Caco-2 (cell line): ENCODE results near the gene RUFY2. TPM values are rescaled to one million over a fixed set of nuclear protein-coding genes. Genes with fewer than 3 reads are reported as not detected.

Experiments
- BruUV-seq: library from RNA; stranded (reverse); fragments of 400-500 nt; replicated peaks from 2 replicates; lab custom pipeline; 2021; lab: Mats Ljungman, UMichigan
- CTCF ChIA-PET: fragments of 300-600 bp; sonication (Branson Sonifier 250); formaldehyde crosslinking; loops from one replicate; lab custom pipeline; 2022; ENCODE audit warnings: antibody characterized with exemption; lab: Charles Lee
- POLR2A ChIA-PET: fragments of 300-600 bp; sonication (Branson Sonifier 250); formaldehyde crosslinking; loops from one replicate; lab custom pipeline; 2022; ENCODE audit warnings: antibody characterized with exemption; lab: Charles Lee
- DNase-seq, 2 experiments: peaks; one replicate each; pipeline versions ENCODE4 v3.0.0 to v3.0.0-alpha.2; 2020 to 2022
- H3K27me3 ChIP-seq: replicated peaks from 2 replicates; pipeline ENCODE4 v1.6.0; 2011; ENCODE audit warnings: low read length; ENCODE audit not compliant: control insufficient read depth, insufficient read depth
- H3K36me3 ChIP-seq: 2 replicates; pipeline ENCODE4 v1.5.1; 2011; ENCODE audit warnings: low read length; ENCODE audit not compliant: control insufficient read depth, insufficient read depth
- H3K4me1 ChIP-seq: fragments of 250-450 bp; sonication (Bioruptor Pico); 2 replicates; pipeline ENCODE4 v1.5.1; 2020; ENCODE audit warnings: mild to moderate bottlenecking
- H3K4me3 ChIP-seq: 2 replicates; pipeline ENCODE4 v1.5.1; 2011; ENCODE audit warnings: low read depth, mild to moderate bottlenecking, control low read depth, low read length
- H3K9me3 ChIP-seq: fragments of 250-450 bp; sonication (Bioruptor Pico); 2 replicates; pipeline ENCODE4 v1.5.1; 2020; ENCODE audit warnings: mild to moderate bottlenecking, moderate library complexity
- H3K27ac Mint-ChIP-seq: one replicate; pipeline ENCODE4 v1.8.0; 2022; ENCODE audit warnings: mixed read lengths; ENCODE audit not compliant: unreplicated experiment
- H3K27me3 Mint-ChIP-seq: one replicate; pipeline ENCODE4 v1.8.0; 2022; ENCODE audit warnings: mixed read lengths; ENCODE audit not compliant: insufficient read depth, unreplicated experiment
- H3K36me3 Mint-ChIP-seq: one replicate; pipeline ENCODE4 v1.8.0; 2022; ENCODE audit warnings: mild to moderate bottlenecking, mixed read lengths; ENCODE audit not compliant: insufficient read depth, unreplicated experiment
- H3K4me1 Mint-ChIP-seq: one replicate; pipeline ENCODE4 v1.8.0; 2022; ENCODE audit warnings: low read depth, mixed read lengths; ENCODE audit not compliant: unreplicated experiment
- H3K4me3 Mint-ChIP-seq: one replicate; pipeline ENCODE4 v1.8.0; 2022; ENCODE audit warnings: mild to moderate bottlenecking, moderate library complexity, mixed read lengths; ENCODE audit not compliant: unreplicated experiment
- H3K9me3 Mint-ChIP-seq: one replicate; pipeline ENCODE4 v1.8.0; 2022; ENCODE audit warnings: mixed read lengths; ENCODE audit not compliant: unreplicated experiment
- intact Hi-C: fragments of 100-400 bp; cut with micrococcal nuclease; formaldehyde crosslinking; loops from one replicate; pipeline ENCODE4 v1.10.0; 2022; ENCODE audit not compliant: unreplicated experiment
- total RNA-seq: library from RNA; stranded (reverse); gene quantifications from 2 replicates; pipeline ENCODE4 v1.2.3, GENCODE V29; 2022
- TF ChIP-seq, protein P1 (sequence below), 2 experiments: fragments of 200-600 bp in 1 of 2; IDR thresholded peaks; 1 replicate in 1 of 2; 2 replicates in 1 of 2; pipeline versions ENCODE4 v1.5.1 to v1.8.0; 2011 to 2022; ENCODE audit warnings: antibody characterized with exemption in 1 of 2, control low read depth in 1 of 2, inconsistent platforms in 1 of 2, low read depth in 1 of 2, low read length in 1 of 2, mild to moderate bottlenecking in 1 of 2, moderate library complexity in 1 of 2; ENCODE audit not compliant: insufficient read depth in 1 of 2, severe bottlenecking in 1 of 2, unreplicated experiment in 1 of 2

The RUFY2 gene
- total RNA-seq, 1 experiment from 2014 or later, result 44.0 TPM

DNA sequence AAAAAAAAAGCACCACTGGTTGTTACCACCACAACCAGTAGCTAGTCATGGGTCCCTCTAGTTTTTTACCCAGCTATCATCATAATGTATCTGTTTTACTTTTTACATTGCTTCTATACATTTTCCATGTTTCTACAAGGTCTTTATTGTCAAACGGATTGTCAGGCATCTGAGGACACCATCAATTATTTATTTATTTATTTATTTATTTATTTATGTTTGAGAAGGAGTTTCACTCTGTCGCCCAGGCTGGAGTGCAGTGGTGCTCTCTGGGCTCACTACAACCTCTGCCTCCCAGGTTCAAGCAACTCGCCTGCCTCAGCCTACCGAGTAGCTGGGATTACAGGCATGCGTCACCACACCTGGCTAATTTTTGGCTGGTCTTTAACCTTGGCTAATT is 104.2 kb downstream of the RUFY2 start:
- Mint-ChIP-seq H3K27me3 (no peaks in the 10 kb centered on the region), H3K4me1 (peaks cover 23% of the 10 kb centered on the region), H3K4me3 (no peak overlapping the region), H3K36me3 (no peaks in the 10 kb centered on the region), H3K9me3 (no peaks in the 10 kb centered on the region), H3K27ac (no peak overlapping the region)
- H3K4me1 ChIP-seq, result peaks cover 24% of the 10 kb centered on the region
- ChIA-PET POLR2A (interaction anchor here (0.6 kb wide), 1 partner anchor 29 kb away, joined by 3 read pairs; the partner anchor contains the start of gene HNRNPH3), CTCF (interaction anchor here (0.7 to 2.2 kb wide), 3 partner anchors 11 to 146 kb away, joined by 3 to 56 read pairs (median 9); no protein-coding TSS in a partner anchor)
- H3K9me3 ChIP-seq, result no peaks in the 10 kb centered on the region
- no peaks in the 10 kb centered on the region for H3K27me3 ChIP-seq
- no peak for DNase-seq
- H3K4me3 ChIP-seq, result no peak overlapping the region
- no peaks in the 10 kb centered on the region for H3K36me3 ChIP-seq
- intact Hi-C loops, result loop anchor here (1.0 to 10.0 kb wide), 7 partner anchors 28 to 518 kb away; partner anchors contain the start of gene ATOH7
- TF ChIP-seq, protein P1, sequence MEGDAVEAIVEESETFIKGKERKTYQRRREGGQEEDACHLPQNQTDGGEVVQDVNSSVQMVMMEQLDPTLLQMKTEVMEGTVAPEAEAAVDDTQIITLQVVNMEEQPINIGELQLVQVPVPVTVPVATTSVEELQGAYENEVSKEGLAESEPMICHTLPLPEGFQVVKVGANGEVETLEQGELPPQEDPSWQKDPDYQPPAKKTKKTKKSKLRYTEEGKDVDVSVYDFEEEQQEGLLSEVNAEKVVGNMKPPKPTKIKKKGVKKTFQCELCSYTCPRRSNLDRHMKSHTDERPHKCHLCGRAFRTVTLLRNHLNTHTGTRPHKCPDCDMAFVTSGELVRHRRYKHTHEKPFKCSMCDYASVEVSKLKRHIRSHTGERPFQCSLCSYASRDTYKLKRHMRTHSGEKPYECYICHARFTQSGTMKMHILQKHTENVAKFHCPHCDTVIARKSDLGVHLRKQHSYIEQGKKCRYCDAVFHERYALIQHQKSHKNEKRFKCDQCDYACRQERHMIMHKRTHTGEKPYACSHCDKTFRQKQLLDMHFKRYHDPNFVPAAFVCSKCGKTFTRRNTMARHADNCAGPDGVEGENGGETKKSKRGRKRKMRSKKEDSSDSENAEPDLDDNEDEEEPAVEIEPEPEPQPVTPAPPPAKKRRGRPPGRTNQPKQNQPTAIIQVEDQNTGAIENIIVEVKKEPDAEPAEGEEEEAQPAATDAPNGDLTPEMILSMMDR (IDR thresholded peaks at IDR 0.05; ENCODE audit: insufficient read depth in 1 of 2, low read depth in 1 of 2, low read length in 1 of 2, severe bottlenecking in 1 of 2, unreplicated experiment in 1 of 2), result no peak
- no TSS peak for BruUV-seq

DNA sequence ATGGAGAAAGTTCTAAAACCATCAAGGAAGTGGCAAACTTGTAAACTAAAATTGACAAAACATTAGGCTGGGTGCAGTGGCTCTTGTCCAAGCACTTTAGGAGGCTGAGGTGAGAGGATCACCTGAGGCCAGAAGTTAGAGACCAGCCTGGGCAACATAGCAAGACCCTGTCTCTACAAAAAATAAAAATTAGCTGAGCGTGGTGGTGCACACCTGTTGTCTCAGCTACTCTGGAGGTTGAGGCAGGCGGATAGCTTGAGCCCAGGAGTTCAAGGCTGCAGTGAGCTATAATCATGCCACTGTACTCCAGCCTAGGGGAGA is 104.6 kb downstream of the RUFY2 start:
- H3K27ac Mint-ChIP-seq, result no peak overlapping the region
- Histone ChIP-seq H3K36me3 (no peaks in the 10 kb centered on the region), H3K27me3 (no peaks in the 10 kb centered on the region), H3K4me3 (no peak overlapping the region), H3K9me3 (no peaks in the 10 kb centered on the region), H3K4me1 (peaks cover 24% of the 10 kb centered on the region)
- intact Hi-C loops, result loop anchor here (1.0 to 10.0 kb wide), 7 partner anchors 29 to 518 kb away; partner anchors contain the start of gene ATOH7
- no peaks in the 10 kb centered on the region for H3K36me3 Mint-ChIP-seq
- ChIA-PET CTCF (interaction anchor here (0.7 to 2.2 kb wide), 4 partner anchors 10 to 146 kb away, joined by 3 to 56 read pairs (median 8); no protein-coding TSS in a partner anchor), POLR2A (interaction anchor here (0.6 kb wide), 1 partner anchor 29 kb away, joined by 3 read pairs; the partner anchor contains the start of gene HNRNPH3)
- H3K27me3 Mint-ChIP-seq, result no peaks in the 10 kb centered on the region
- TF ChIP-seq, protein P1 (IDR thresholded peaks at IDR 0.05; ENCODE audit: insufficient read depth in 1 of 2, low read depth in 1 of 2, low read length in 1 of 2, severe bottlenecking in 1 of 2, unreplicated experiment in 1 of 2), result no peak
- DNase-seq, result no peak
- no peaks in the 10 kb centered on the region for H3K9me3 Mint-ChIP-seq
- peaks cover 23% of the 10 kb centered on the region for H3K4me1 Mint-ChIP-seq
- H3K4me3 Mint-ChIP-seq, result no peak overlapping the region
- BruUV-seq, result no TSS peak

DNA sequence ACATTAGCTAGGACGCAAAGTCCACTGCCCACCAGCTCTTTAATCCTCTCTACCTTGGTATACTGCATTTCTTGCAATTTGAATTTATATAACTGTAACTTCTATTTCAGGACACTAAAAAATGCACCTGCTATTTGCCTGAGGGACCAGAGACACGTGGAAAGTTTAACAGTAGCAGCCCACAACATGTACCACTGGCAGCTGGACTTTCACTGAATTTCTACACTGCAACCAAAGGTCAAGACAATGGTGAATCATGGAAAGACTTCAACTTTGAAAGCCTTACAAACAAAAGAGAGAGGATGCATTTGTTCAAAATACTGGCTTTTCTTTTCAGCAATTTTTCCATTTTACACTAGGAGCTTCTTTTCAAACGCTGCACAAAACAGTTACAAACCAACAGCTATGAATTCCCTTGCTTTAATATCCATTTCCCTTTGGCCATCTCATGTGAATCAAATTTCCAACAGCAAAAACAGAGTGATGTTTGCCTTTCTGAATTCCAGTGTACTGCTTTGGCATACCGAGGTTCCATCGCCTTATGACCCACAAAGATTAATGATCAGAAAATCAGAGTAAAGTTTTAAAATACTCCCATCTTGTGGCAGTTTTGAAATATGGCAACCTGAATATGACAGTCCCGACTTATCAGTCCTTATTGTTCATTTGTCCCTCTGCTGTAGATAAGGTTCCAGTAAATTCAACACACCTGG is 105.1 kb downstream of the RUFY2 start:
- BruUV-seq, result no TSS peak
- Mint-ChIP-seq H3K4me1 (peaks cover 21% of the 10 kb centered on the region), H3K27me3 (no peaks in the 10 kb centered on the region), H3K4me3 (no peak overlapping the region), H3K36me3 (no peaks in the 10 kb centered on the region), H3K9me3 (no peaks in the 10 kb centered on the region), H3K27ac (no peak overlapping the region)
- TF ChIP-seq, protein P1 (IDR thresholded peaks at IDR 0.05; ENCODE audit: insufficient read depth in 1 of 2, low read depth in 1 of 2, low read length in 1 of 2, severe bottlenecking in 1 of 2, unreplicated experiment in 1 of 2), result peak; percentile 65 to 83
- intact Hi-C loops, result loop anchor here (1.0 to 10.0 kb wide), 7 partner anchors 29 to 517 kb away; partner anchors contain the start of gene ATOH7
- Histone ChIP-seq H3K9me3 (no peaks in the 10 kb centered on the region), H3K4me1 (peaks cover 20% of the 10 kb centered on the region), H3K27me3 (no peaks in the 10 kb centered on the region), H3K4me3 (no peak overlapping the region), H3K36me3 (no peaks in the 10 kb centered on the region)
- ChIA-PET CTCF (interaction anchor here (1.0 to 2.2 kb wide), 6 partner anchors 10 to 447 kb away, joined by 3 to 56 read pairs (median 8); partner anchors contain the start of gene PBLD), POLR2A (interaction anchor here (0.6 kb wide), 1 partner anchor 30 kb away, joined by 3 read pairs; the partner anchor contains the start of gene HNRNPH3)
- DNase-seq, result peak in 1 of 2 experiments; percentile 66
